ENCODE results near the gene OS9.
"Not testable (repeated sequence)": the region's sequence is repeated elsewhere in the genome, so short reads cannot be mapped to it uniquely, and the experiment has no call there.

The OS9 gene

DNA sequence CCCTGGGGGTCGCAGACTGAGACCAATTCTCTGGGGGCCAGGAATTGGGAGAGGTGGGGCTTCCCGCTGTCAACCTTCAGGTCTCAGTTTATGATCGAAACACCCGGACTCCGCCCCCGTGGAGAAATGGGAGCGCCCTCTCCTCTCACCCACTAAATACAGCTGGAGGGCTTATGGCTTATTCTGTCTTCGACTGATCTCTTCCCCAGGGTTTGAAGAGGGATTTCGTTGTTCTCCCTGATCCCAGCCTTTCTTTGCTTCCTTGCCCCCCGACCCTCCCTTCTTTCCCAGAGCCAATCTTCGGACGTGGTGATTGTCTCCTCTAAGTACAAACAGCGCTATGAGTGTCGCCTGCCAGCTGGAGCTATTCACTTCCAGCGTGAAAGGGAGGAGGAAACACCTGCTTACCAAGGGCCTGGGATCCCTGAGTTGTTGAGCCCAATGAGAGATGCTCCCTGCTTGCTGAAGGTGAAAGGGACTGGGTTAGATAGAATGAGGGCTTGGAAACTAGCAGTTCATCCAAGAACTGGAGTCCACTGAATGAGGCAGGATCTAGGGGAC lies 607 bp downstream of the OS9 start:
- no peak for DNase-seq

GRCh38 chr12:57695770-57696432 lies 2.0 kb downstream of the OS9 start:
- no peak for DNase-seq

- no peak for DNase-seq
These were observed 3.1 kb downstream of the OS9 start for GRCh38 chr12:57697076-57697475.

DNA sequence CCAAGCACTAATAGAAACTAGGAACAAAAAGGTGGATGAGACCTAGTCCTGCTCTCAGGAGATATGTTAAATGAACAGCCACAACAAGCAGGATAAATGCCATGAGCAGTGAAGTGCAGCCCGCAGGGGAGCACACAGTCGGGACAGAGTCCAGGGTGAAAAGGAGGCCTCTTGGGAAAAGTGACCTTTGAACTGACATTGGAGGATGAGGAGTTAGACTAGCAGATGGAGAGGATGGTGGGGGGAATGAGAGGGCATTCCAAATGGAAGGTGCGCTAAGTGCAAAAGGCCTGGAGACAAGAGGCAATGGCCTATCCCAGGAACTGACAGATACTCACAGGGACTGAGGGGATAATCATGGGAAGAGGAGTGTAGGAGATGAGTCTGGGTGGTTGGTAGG lies 4.5 kb downstream of the OS9 start:
- no peak for DNase-seq

DNA sequence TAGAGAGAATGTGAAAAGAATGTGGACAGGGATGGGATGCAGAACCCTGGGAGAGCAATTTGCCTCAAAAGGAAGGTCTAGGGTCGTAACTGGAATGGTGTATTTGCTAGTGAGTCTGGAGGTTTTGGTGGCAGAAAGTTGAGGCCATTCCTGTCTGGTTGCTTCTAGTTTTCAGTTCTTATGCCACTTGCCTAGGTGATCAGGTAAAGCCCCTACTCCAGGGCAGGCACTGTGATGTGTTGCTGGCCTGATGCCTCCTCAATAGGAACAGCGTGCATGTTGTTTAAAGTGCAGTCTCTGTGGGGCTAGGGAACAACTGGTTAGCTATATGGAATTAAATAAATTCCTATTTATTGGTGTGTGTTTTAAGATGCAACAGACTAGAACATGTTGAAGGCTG lies 6.4 kb downstream of the OS9 start:
- DNase-seq: no peak

GRCh38 chr12:57707250-57707649 lies 13.3 kb downstream of the OS9 start:
- DNase-seq: no peak

DNA sequence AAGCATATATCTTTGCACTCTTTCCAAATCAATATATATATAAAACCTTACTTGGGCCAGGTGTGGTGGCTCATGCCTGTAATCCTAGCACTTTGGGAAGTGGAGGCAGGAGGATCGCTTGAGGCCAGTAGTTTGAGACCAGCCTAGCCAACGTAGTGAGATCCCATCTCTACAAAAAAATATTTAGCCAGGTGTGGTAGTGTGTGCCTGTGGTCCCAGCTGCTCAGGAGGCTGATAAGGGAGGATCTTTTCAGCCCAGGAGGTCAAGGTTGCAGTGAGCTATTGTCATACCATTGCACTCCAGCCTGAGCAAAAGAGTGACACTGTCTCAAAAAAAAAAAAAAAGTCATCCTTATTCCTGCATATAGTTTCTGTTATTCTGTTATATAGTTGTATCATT lies 14.4 kb downstream of the OS9 start:
- DNase-seq: no peak

GRCh38 chr12:57712701-57713100 lies 18.8 kb downstream of the OS9 start:
- DNase-seq: no peak

GRCh38 chr12:57713209-57713608 lies 19.3 kb downstream of the OS9 start:
- DNase-seq: no peak

DNA sequence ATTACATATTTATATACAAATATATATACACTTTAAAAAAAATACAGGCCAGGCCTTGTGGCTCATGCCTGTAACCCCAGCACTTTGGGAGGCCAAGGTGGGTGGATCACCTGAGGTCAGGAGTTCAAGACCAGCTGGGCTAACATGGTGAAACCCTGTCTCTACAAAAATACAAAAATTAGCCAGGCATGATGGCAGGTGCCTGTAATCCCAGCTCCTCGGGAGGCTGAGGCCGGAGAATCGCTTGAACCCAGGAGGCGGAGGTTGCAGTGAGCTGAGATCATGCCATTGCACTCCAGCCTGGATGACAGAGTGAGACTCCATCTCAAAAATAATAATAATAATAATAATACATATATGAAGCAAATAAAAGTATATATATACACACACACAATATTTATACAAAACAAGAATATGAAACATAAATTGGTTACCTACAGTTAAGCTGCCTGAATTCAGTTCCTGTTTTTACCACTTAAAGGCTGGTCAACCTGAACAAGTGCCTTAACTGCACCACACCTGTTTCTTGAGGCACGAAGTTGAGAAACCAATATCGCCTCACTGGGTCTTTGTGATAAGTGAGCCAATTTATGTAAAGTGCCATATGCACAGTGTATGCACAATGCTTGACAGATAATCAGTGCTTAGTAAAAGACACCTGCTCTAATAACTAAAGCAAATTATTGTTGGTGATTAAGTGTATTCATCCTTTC lies 21.3 kb downstream of the OS9 start:
- DNase-seq: not testable (repeated sequence)

DNA sequence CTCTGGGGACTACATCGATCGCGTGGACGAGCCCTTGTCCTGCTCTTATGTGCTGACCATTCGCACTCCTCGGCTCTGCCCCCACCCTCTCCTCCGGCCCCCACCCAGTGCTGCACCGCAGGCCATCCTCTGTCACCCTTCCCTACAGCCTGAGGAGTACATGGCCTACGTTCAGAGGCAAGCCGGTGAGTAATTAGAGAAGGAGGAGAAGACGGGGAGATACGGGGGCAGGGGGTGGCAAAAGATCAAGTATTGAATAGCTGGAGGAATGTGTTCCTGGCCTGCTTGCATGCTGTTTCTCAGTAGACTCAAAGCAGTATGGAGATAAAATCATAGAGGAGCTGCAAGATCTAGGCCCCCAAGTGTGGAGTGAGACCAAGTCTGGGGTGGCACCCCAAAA lies 21.9 kb downstream of the OS9 start:
- DNase-seq: no peak

GRCh38 chr12:57716305-57716704 lies 22.4 kb downstream of the OS9 start:
- DNase-seq: no peak

- DNase-seq: no peak
These were observed 23.2 kb downstream of the OS9 start for GRCh38 chr12:57717131-57717530.

DNA sequence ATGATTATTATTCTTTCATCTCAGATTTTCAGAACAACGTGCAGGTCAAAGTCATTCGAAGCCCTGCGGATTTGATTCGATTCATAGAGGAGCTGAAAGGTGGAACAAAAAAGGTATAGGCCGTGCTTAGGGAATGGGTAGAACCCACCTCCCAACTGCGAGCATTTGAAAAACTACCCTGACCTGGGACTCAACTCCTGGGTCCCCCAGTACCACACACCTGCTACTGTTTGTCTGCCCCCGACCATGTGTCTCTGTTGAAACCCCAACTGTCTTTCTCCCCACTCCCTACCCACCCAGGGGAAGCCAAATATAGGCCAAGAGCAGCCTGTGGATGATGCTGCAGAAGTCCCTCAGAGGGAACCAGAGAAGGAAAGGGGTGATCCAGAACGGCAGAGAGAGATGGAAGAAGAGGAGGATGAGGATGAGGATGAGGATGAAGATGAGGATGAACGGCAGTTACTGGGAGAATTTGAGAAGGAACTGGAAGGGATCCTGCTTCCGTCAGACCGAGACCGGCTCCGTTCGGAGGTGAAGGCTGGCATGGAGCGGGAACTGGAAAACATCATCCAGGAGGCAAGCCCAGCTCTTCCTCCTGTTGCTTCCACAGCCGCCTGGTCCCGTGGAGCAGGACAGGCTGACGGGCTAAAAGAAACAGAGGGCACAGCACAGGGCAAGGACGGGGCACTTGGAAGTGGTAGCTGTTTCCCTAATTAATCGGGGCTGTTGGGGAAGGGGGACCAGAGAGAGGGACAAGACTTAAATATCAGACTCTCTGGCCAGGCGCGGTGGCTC lies 24.1 kb downstream of the OS9 start:
- DNase-seq: no peak

GRCh38 chr12:57718641-57719528 lies 25.0 kb downstream of the OS9 start:
- DNase-seq: no peak

DNA sequence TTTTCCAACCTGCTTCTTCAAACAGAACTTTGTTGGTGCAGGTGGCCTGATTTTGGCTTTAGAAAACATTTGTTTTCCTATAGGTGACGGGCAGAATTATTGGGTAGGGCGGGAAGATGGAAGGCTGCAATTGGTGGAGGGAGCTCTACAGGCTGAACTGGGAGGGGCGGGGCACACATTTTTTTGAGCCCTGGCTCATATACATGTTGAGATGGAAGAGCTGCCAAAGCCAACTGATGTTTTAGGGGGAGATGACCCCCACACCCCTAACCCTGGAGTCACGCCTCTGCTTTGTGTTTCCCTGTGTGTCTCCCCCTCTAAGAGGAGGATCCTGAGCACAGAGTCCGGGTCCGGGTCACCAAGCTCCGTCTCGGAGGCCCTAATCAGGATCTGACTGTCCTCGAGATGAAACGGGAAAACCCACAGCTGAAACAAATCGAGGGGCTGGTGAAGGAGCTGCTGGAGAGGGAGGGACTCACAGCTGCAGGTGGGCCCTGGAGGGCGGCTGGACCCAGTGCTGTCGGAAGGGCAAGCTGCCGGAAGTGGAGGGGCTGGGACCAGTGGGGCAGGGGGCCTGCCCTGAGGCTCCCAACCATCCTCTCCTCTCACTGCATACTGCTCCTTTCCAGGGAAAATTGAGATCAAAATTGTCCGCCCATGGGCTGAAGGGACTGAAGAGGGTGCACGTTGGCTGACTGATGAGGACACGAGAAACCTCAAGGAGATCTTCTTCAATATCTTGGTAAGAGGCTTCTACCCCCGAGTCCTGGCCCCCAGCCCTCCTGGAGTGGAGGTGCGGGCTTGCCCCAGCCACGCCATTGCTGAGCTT lies 26.1 kb downstream of the OS9 start:
- no peak for DNase-seq

DNA sequence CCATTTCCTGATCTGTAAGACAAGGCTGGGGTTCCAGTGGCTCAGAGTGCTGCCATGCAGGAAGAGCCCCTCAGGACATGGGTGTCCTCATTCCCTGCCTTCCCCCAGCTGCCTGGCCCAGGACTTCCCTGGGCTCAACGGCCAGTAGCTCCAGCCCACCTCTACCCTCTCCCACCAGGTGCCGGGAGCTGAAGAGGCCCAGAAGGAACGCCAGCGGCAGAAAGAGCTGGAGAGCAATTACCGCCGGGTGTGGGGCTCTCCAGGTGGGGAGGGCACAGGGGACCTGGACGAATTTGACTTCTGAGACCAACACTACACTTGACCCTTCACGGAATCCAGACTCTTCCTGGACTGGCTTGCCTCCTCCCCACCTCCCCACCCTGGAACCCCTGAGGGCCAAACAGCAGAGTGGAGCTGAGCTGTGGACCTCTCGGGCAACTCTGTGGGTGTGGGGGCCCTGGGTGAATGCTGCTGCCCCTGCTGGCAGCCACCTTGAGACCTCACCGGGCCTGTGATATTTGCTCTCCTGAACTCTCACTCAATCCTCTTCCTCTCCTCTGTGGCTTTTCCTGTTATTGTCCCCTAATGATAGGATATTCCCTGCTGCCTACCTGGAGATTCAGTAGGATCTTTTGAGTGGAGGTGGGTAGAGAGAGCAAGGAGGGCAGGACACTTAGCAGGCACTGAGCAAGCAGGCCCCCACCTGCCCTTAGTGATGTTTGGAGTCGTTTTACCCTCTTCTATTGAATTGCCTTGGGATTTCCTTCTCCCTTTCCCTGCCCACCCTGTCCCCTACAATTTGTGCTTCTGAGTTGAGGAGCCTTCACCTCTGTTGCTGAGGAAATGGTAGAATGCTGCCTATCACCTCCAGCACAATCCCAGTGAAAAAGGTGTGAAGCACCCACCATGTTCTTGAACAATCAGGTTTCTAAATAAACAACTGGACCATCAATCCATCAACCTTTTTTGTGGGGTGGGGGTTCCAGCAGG lies 27.0 kb downstream of the OS9 start:
- DNase-seq: no peak

GRCh38 chr12:57721846-57722608 lies 28.1 kb downstream of the OS9 start:
- not testable (repeated sequence) for DNase-seq

Measured in CD4-positive, alpha-beta T cell treated with Interleukin-21 for 1 hour (primary cell).